Endothelial cell of umbilical vein (primary cell): ENCODE measurements around the gene CTDSPL. TPM values are rescaled to one million over a fixed set of nuclear protein-coding genes. Genes with fewer than 3 reads are reported as not detected.

Experiments
- BruUV-seq: library from RNA; stranded (reverse); fragments of 400-500 nt; replicated peaks from 2 replicates; lab custom pipeline; 2021; lab: Mats Ljungman, UMichigan
- CTCF ChIA-PET: fragments of 300-600, 350-600 bp; sonication (Branson Sonifier 250); formaldehyde crosslinking; loops from one replicate; lab custom pipeline; 2021; ENCODE audit warnings: antibody characterized with exemption, inconsistent platforms; lab: Charles Lee
- POLR2A ChIA-PET: fragments of 300-600, 350-600 bp; sonication (Branson Sonifier 250); formaldehyde crosslinking; loops from one replicate; lab custom pipeline; 2021; ENCODE audit warnings: antibody characterized with exemption, inconsistent platforms; lab: Charles Lee
- DNase-seq: peaks from one replicate; pipeline ENCODE4 v3.0.0-alpha.2; 2011; ENCODE audit warnings: low read depth, low spot score
- FAIRE-seq: peaks from 2 replicates; lab custom pipeline; 2011; peaks lifted over from hg19 to GRCh38; lab: Jason Lieb, UNC
- H2AFZ ChIP-seq: 2 replicates; pipeline ENCODE4 v1.6.0; 2012; ENCODE audit warnings: low read depth, low read length, control low read depth, inconsistent platforms
- H3K27ac ChIP-seq: 2 replicates; pipeline ENCODE4 v1.5.1; 2011; ENCODE audit warnings: low read depth, mild to moderate bottlenecking, control low read depth, low read length, moderate library complexity; ENCODE audit not compliant: insufficient read depth
- H3K27me3 ChIP-seq, 2 experiments: 2 replicates each; pipeline versions ENCODE4 v1.6.0 to v1.6.1; 2011; ENCODE audit warnings: low read length in 2 of 2, mixed read lengths in 1 of 2; ENCODE audit not compliant: control insufficient read depth in 2 of 2, insufficient read depth in 2 of 2
- H3K36me3 ChIP-seq, 2 experiments: 2 replicates in 1 of 2; 3 replicates in 1 of 2; pipeline ENCODE4 v1.5.1; 2011; ENCODE audit warnings: low read length in 2 of 2, mild to moderate bottlenecking in 1 of 2, moderate library complexity in 1 of 2; ENCODE audit not compliant: control insufficient read depth in 2 of 2, insufficient read depth in 2 of 2; ENCODE audit errors: extremely low read depth in 1 of 2
- H3K4me1 ChIP-seq: 3 replicates; pipeline ENCODE4 v1.5.1; 2011; ENCODE audit warnings: mild to moderate bottlenecking, low read length; ENCODE audit not compliant: control insufficient read depth, insufficient read depth; ENCODE audit errors: extremely low read depth
- H3K4me2 ChIP-seq: 2 replicates; pipeline ENCODE4 v1.6.1; 2011; ENCODE audit warnings: low read length, control low read depth, mixed read lengths; ENCODE audit not compliant: insufficient read depth
- H3K4me3 ChIP-seq, 3 experiments: fragments of 200-600 bp in 1 of 3; sonication (generic), shearing (Covaris generic) in 1 of 3; replicated peaks in 1 of 3; 2 replicates each; pipeline ENCODE4 v1.5.1; 2011 to 2016; ENCODE audit warnings: control low read depth in 3 of 3, low read length in 3 of 3, mild to moderate bottlenecking in 2 of 3, inconsistent platforms in 1 of 3, low read depth in 1 of 3, moderate library complexity in 1 of 3; ENCODE audit not compliant: insufficient read depth in 1 of 3
- H3K79me2 ChIP-seq: 2 replicates; pipeline ENCODE4 v1.6.0; 2012; ENCODE audit warnings: low read length, inconsistent platforms; ENCODE audit not compliant: control insufficient read depth, insufficient read depth
- H3K9ac ChIP-seq: replicated peaks from 2 replicates; pipeline ENCODE3; 2011; ENCODE audit warnings: low read length, control low read depth; ENCODE audit not compliant: insufficient read depth; ENCODE audit errors: extremely low read depth
- H3K9me1 ChIP-seq: replicated peaks from 3 replicates; pipeline ENCODE4 v1.6.0; 2011; ENCODE audit warnings: mild to moderate bottlenecking, low read length; ENCODE audit not compliant: control insufficient read depth, insufficient read depth; ENCODE audit errors: extremely low read depth
- H3K9me3 ChIP-seq: replicated peaks from 2 replicates; pipeline ENCODE4 v1.5.1; 2012; ENCODE audit warnings: low read length, inconsistent platforms; ENCODE audit not compliant: control insufficient read depth, insufficient read depth
- H4K20me1 ChIP-seq: replicated peaks from 2 replicates; pipeline ENCODE3; 2011; ENCODE audit warnings: mild to moderate bottlenecking, low read length; ENCODE audit not compliant: control insufficient read depth, insufficient read depth; ENCODE audit errors: extremely low read depth
- EZH2 ChIP-seq: IDR thresholded peaks from 2 replicates; pipeline ENCODE4 v1.6.1; 2012; ENCODE audit warnings: borderline replicate concordance, low read depth, mild to moderate bottlenecking, moderate library complexity, low read length, inconsistent platforms; ENCODE audit not compliant: severe bottlenecking
- FOS ChIP-seq: IDR thresholded peaks from 2 replicates; pipeline ENCODE4 v1.6.1; 2011; ENCODE audit warnings: mild to moderate bottlenecking, low read length, moderate library complexity, borderline replicate concordance; ENCODE audit not compliant: insufficient read depth
- GATA2 ChIP-seq: IDR thresholded peaks from 2 replicates; pipeline ENCODE4 v1.7.0; 2011; ENCODE audit warnings: low read depth, mild to moderate bottlenecking, moderate library complexity, mixed read lengths, low read length; ENCODE audit not compliant: insufficient read length, insufficient read depth
- JUN ChIP-seq: IDR thresholded peaks from 2 replicates; pipeline ENCODE4 v1.6.1; 2011; ENCODE audit warnings: borderline replicate concordance, low read depth; ENCODE audit not compliant: insufficient read length, insufficient read depth
- MYC ChIP-seq: IDR thresholded peaks from one replicate; pipeline ENCODE4 v1.6.1; 2011; ENCODE audit warnings: mild to moderate bottlenecking, low read depth, low read length
- POLR2A ChIP-seq: IDR thresholded peaks from 2 replicates; pipeline ENCODE4 v1.6.1; 2012; ENCODE audit warnings: low read depth, mild to moderate bottlenecking, control low read depth, low read length
- POLR2AphosphoS5 ChIP-seq: IDR thresholded peaks from 2 replicates; pipeline ENCODE4 v1.6.1; 2012; ENCODE audit warnings: low read depth, mild to moderate bottlenecking, control low read depth, low read length, moderate library complexity; ENCODE audit not compliant: insufficient read depth
- dilution Hi-C: fragments of 300-500 bp; cut with MboI; formaldehyde crosslinking; loops from one replicate; pipeline ENCODE4 v1.15.0; 2019; ENCODE audit warnings: low sequenced_read_pairs; ENCODE audit not compliant: extremely low pct_ligation_motif_present
- intact Hi-C: fragments of 100-400 bp; cut with micrococcal nuclease; formaldehyde crosslinking; loops from one replicate; pipeline ENCODE4 v1.10.0; 2022
- polyA plus RNA-seq, 4 experiments: library from polyadenylated mRNA; depleted of rRNA in 3 of 4; stranded (reverse) in 3 of 4; unstranded in 1 of 4; fragments of >200 nt; gene quantifications; 2 replicates each; pipeline versions ENCODE4 v1.2.1 to v1.2.3, GENCODE V29; 2011 to 2012; ENCODE audit warnings: missing spikeins in 1 of 4
- total RNA-seq: library from RNA; stranded (reverse); gene quantifications from 2 replicates; pipeline ENCODE4 v1.2.3, GENCODE V29; 2021
- TF ChIP-seq, protein P1 (sequence below), 2 donors: IDR thresholded peaks; 1 replicate in 1 of 2; 2 replicates in 1 of 2; pipeline ENCODE4 v1.5.1; 2011; ENCODE audit warnings: low read length in 2 of 2, mild to moderate bottlenecking in 2 of 2, moderate library complexity in 2 of 2, control low read depth in 1 of 2, inconsistent platforms in 1 of 2, low read depth in 1 of 2; ENCODE audit not compliant: insufficient read depth in 1 of 2; ENCODE audit errors: extremely low read depth in 1 of 2
- TF ChIP-seq, protein P2 (sequence below): IDR thresholded peaks from 2 replicates; pipeline ENCODE4 v1.6.1; 2011; ENCODE audit not compliant: insufficient read depth, insufficient read length

CTDSPL gene
- total and polyA plus RNA-seq, 2 donors (not counting 3 experiments of a cell fraction or from before 2014, with no cell fraction given), result 30.1 to 43.2 TPM

DNA sequence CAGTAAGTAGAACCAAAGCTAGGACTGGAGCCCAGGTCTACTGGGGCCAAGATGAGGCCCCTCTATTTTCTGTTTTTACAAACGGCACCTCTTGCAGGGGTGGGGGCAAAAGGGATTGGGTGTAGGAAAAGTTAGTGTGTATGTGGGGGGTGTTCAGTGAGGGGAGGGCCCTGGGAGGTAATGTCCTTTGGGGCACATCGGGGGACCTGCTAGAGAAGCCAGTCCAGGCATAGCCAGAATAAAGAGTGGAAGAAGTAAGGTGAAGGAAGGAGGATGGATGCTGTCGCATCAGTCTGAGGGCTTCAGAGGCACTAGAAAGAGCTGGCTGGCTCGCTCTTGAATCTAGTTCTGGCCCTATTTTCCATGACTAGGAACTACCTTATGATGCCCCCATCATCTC, 165.2 kb downstream of the CTDSPL start:
- TF ChIP-seq FOS (no peak), EZH2 (no peak), MYC (no peak), GATA2 (no peak), JUN (no peak), POLR2AphosphoS5 (no peak), POLR2A (no peak)
- TF ChIP-seq, protein P1, sequence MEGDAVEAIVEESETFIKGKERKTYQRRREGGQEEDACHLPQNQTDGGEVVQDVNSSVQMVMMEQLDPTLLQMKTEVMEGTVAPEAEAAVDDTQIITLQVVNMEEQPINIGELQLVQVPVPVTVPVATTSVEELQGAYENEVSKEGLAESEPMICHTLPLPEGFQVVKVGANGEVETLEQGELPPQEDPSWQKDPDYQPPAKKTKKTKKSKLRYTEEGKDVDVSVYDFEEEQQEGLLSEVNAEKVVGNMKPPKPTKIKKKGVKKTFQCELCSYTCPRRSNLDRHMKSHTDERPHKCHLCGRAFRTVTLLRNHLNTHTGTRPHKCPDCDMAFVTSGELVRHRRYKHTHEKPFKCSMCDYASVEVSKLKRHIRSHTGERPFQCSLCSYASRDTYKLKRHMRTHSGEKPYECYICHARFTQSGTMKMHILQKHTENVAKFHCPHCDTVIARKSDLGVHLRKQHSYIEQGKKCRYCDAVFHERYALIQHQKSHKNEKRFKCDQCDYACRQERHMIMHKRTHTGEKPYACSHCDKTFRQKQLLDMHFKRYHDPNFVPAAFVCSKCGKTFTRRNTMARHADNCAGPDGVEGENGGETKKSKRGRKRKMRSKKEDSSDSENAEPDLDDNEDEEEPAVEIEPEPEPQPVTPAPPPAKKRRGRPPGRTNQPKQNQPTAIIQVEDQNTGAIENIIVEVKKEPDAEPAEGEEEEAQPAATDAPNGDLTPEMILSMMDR (IDR thresholded peaks at IDR 0.05; ENCODE audit: extremely low read depth in 1 of 2, insufficient read depth in 1 of 2, low read depth in 1 of 2, low read length in 2 of 2), result no peak
- TF ChIP-seq, protein P2, sequence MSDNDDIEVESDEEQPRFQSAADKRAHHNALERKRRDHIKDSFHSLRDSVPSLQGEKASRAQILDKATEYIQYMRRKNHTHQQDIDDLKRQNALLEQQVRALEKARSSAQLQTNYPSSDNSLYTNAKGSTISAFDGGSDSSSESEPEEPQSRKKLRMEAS, result no peak
- Histone ChIP-seq H3K4me1 (peaks cover 14% of the 10 kb centered on the region), H3K4me3 (no peak overlapping the region), H4K20me1 (no peaks in the 10 kb centered on the region), H3K79me2 (no peaks in the 10 kb centered on the region), H3K9me1 (no peaks in the 10 kb centered on the region), H3K27ac (no peak overlapping the region), H3K36me3 (no peaks in the 10 kb centered on the region), H3K27me3 (no peaks in the 10 kb centered on the region), H3K9me3 (no peaks in the 10 kb centered on the region), H3K4me2 (no peak overlapping the region), H3K9ac (no peak overlapping the region), H2AFZ (no peak overlapping the region)
- intact Hi-C loops, result no loop called here
- CTCF ChIA-PET, result interaction anchor here (1.4 kb wide), 1 partner anchor 172 kb away, joined by 3 read pairs; no protein-coding TSS in a partner anchor
- POLR2A ChIA-PET, result no interaction called here
- no peak for DNase-seq
- dilution Hi-C loops, result no loop called here
- BruUV-seq, result no TSS peak
- FAIRE-seq, result no peak
